ENCODE results near the gene RCC1. TPM values are rescaled to one million over a fixed set of nuclear protein-coding genes. Genes with fewer than 3 reads are reported as not detected.

The RCC1 gene
- total RNA-seq, 1 experiment from 2014 or later: 103 TPM

GRCh38 chr1:28480308-28480707 lies 25.5 kb upstream of the RCC1 start (continued):
- TF ChIP-seq ZNF425 (CRISPR knock-in tag; conservative IDR thresholded peaks at IDR 0.05) (no peak), TEAD1 (CRISPR knock-in tag; IDR thresholded peaks at IDR 0.05) (no peak), RORB (CRISPR knock-in tag; IDR thresholded peaks at IDR 0.05) (no peak), ZSCAN18 (CRISPR knock-in tag; IDR thresholded peaks at IDR 0.05) (no peak), SP1 (CRISPR knock-in tag; conservative IDR thresholded peaks at IDR 0.05) (no peak), ZNF423 (CRISPR knock-in tag; IDR thresholded peaks at IDR 0.05) (no peak), ZNF671 (CRISPR knock-in tag; IDR thresholded peaks at IDR 0.05) (no peak), USF1 (CRISPR knock-in tag; IDR thresholded peaks at IDR 0.05) (no peak), MXD4 (CRISPR knock-in tag; IDR thresholded peaks at IDR 0.05; ENCODE audit: borderline replicate concordance) (no peak), ERG (CRISPR knock-in tag; IDR thresholded peaks at IDR 0.05) (no peak), KAT7 (CRISPR knock-in tag; IDR thresholded peaks at IDR 0.05; ENCODE audit: borderline replicate concordance) (no peak), ZNF219 (CRISPR knock-in tag; IDR thresholded peaks at IDR 0.05; ENCODE audit: borderline replicate concordance) (no peak), MLX (CRISPR knock-in tag; IDR thresholded peaks at IDR 0.05) (no peak), ATF2 (CRISPR knock-in tag; IDR thresholded peaks at IDR 0.05; ENCODE audit: borderline replicate concordance, low read depth) (no peak), E2F1 (CRISPR knock-in tag; IDR thresholded peaks at IDR 0.05) (no peak), GTF2I (CRISPR knock-in tag; conservative IDR thresholded peaks at IDR 0.05) (no peak)

- ATAC-seq (no peak), DNase-seq (ENCODE audit: low spot score) (no peak)
- H3K4me3 Mint-ChIP-seq: no peak overlapping the region
- ChIA-PET POLR2A (no interaction called here), CTCF (no interaction called here)
- peaks cover 46% of the 10 kb centered on the region for H3K36me3 Mint-ChIP-seq
- no peak for TF ChIP-seq ZMAT4 (CRISPR knock-in tag; IDR thresholded peaks at IDR 0.05)
- no peak for TF ChIP-seq SMAD3 (CRISPR knock-in tag; IDR thresholded peaks at IDR 0.05; ENCODE audit: borderline replicate concordance)
- H3K27me3 Mint-ChIP-seq (ENCODE audit: low read depth): no peaks in the 10 kb centered on the region
- H3K4me1 Mint-ChIP-seq: no peaks in the 10 kb centered on the region
- H3K9me3 Mint-ChIP-seq: no peaks in the 10 kb centered on the region
- no peak overlapping the region for H3K27ac Mint-ChIP-seq
Observed at GRCh38 chr1:28482138-28482537, 23.7 kb upstream of the RCC1 start.
